Bronchial epithelial cell (primary cell): ENCODE data around the gene IQCN. TPM values are rescaled to one million over a fixed set of nuclear protein-coding genes. Genes with fewer than 3 reads are reported as not detected.

ENCODE experiments used
- DNase-seq: peaks from one replicate; pipeline ENCODE4 v3.0.0-alpha.2; 2010; ENCODE audit warnings: low read depth
- FAIRE-seq: peaks from 2 replicates; lab custom pipeline; 2011; peaks lifted over from hg19 to GRCh38; lab: Jason Lieb, UNC
- H3K27me3 ChIP-seq: 2 replicates; pipeline ENCODE4 v1.5.1; 2011; ENCODE audit warnings: low read length; ENCODE audit not compliant: control insufficient read depth, insufficient read depth
- H3K36me3 ChIP-seq: 2 replicates; pipeline ENCODE4 v1.5.1; 2011; ENCODE audit warnings: low read length; ENCODE audit not compliant: control insufficient read depth, insufficient read depth
- H3K4me3 ChIP-seq: 2 replicates; pipeline ENCODE4 v1.5.1; 2011; ENCODE audit warnings: mild to moderate bottlenecking, low read depth, low read length, control low read depth
- total RNA-seq: library from RNA; depleted of rRNA; stranded (reverse); fragments of >200 nt; gene quantifications from 2 replicates; pipeline ENCODE4 v1.2.1, GENCODE V29; 2014
- TF ChIP-seq, protein P1 (sequence below): IDR thresholded peaks from 2 replicates; pipeline ENCODE4 v1.5.1; 2011; ENCODE audit warnings: mild to moderate bottlenecking, moderate library complexity, low read length, control low read depth, inconsistent platforms; ENCODE audit not compliant: insufficient read depth, severe bottlenecking

Gene IQCN
- total RNA-seq, 1 donor from 2014 or later, result not detected

DNA sequence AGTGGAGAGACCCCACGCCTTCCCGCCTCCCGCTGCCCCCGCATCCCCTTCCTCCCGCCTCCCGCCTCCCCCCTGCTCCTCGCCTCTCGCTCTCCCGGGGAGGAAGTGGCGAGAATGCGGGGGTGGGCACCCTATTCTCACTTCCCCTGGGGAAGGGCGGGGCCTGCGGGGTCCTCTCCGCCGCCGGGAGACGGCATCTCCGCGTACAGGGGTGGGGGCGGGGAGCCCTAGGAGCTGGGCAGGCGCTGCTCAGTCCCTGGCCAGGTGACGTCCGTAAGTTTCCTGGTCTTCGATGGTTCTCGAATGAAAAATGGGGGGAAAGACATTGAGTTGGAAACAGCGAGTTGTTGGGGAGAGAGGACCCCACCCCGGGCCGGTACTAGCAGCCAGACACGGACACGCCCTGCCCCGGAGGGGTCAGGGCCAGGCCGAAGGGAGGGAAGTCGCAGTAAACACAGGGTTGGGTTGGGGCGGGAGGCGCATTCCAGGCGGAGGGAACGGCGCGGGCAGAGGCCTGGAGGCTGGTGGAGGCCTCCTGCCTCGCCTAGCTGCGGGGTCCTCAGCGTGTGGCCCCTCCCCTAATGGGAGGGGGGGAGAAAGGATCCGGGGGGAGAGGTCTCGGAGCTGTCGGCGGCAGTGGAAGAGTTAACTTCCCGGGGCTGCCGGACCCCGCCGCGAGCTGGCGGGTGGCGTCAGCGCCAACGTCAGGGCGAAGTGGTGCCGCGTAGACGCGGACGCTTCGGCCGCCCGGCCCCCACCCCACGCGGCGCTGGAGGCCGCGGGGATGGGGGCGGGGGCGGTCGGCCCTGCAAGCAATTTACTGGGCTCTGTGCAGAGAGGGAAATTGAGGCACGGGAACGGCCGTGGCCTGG, 17.6 kb upstream of the IQCN start:
- DNase-seq (peak; percentile 41), FAIRE-seq (no peak)
- Histone ChIP-seq H3K4me3 (peak overlapping the region; percentile 43), H3K36me3 (no peaks in the 10 kb centered on the region), H3K27me3 (no peaks in the 10 kb centered on the region)
- TF ChIP-seq, protein P1, sequence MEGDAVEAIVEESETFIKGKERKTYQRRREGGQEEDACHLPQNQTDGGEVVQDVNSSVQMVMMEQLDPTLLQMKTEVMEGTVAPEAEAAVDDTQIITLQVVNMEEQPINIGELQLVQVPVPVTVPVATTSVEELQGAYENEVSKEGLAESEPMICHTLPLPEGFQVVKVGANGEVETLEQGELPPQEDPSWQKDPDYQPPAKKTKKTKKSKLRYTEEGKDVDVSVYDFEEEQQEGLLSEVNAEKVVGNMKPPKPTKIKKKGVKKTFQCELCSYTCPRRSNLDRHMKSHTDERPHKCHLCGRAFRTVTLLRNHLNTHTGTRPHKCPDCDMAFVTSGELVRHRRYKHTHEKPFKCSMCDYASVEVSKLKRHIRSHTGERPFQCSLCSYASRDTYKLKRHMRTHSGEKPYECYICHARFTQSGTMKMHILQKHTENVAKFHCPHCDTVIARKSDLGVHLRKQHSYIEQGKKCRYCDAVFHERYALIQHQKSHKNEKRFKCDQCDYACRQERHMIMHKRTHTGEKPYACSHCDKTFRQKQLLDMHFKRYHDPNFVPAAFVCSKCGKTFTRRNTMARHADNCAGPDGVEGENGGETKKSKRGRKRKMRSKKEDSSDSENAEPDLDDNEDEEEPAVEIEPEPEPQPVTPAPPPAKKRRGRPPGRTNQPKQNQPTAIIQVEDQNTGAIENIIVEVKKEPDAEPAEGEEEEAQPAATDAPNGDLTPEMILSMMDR, result no peak

DNA sequence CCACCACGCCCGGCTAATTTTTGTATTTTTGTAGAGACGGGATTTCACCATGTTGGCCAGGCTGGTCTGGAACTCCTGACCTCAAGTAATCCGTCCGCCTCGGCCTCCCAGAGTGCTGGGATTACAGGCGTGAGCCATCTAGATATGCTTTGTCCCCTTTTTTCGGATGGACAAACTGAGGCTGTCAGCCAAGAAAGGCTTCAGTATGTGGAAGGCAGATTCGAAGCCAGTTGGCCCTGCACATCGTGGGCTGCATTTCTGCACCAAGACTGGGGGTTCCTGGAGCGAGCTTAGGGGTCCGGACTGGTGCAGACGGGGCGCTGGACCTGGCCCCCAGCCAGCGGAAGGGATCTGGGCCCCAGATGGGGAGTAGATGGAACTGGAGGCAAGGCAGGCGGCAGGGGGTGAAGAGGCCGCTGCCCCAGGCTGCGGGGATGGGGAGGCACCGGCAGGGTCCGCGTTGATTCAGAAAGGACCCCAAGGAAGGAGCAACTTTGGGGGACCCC, 16.8 kb upstream of the IQCN start:
- DNase-seq (no peak), FAIRE-seq (no peak)
- Histone ChIP-seq H3K4me3 (no peak overlapping the region), H3K27me3 (no peaks in the 10 kb centered on the region), H3K36me3 (no peaks in the 10 kb centered on the region)
- TF ChIP-seq, protein P1, result no peak

DNA sequence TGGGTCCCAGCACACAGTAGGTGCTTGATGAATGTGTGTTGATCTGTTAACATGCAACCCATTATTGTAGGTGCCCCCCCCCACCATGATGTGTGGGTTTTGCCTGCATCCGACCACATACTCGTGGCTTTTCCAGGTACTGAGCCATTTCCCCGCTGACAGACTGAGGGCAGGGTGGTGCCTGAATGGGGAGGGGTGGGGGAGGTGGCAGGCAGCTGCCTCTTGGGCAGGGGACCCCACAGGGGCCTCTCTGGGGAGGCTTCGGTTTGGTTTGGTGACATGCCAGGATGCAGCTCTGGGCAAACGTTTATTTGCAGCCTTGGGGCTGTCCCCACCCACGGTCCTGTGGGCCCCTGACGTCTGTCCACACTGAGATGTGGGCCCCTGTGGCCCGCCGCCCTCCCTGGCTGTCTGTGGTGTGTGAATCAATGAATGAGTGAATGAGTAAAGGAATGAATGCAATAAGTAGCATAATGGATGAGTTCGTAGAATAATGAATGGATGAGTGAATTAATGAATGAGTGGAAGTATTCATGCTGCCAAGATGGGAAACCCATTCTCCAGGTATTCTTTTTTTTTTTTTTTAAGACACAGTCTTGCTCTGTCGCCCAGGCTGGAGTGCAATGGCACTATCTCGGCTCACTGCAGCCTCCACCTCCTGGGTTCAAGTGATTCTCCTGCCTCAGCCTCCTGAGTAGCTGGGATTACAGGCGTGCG, 16.2 kb upstream of the IQCN start:
- Histone ChIP-seq H3K27me3 (no peaks in the 10 kb centered on the region), H3K36me3 (no peaks in the 10 kb centered on the region), H3K4me3 (no peak overlapping the region)
- no peak for DNase-seq
- TF ChIP-seq, protein P1, result no peak
- no peak for FAIRE-seq

DNA sequence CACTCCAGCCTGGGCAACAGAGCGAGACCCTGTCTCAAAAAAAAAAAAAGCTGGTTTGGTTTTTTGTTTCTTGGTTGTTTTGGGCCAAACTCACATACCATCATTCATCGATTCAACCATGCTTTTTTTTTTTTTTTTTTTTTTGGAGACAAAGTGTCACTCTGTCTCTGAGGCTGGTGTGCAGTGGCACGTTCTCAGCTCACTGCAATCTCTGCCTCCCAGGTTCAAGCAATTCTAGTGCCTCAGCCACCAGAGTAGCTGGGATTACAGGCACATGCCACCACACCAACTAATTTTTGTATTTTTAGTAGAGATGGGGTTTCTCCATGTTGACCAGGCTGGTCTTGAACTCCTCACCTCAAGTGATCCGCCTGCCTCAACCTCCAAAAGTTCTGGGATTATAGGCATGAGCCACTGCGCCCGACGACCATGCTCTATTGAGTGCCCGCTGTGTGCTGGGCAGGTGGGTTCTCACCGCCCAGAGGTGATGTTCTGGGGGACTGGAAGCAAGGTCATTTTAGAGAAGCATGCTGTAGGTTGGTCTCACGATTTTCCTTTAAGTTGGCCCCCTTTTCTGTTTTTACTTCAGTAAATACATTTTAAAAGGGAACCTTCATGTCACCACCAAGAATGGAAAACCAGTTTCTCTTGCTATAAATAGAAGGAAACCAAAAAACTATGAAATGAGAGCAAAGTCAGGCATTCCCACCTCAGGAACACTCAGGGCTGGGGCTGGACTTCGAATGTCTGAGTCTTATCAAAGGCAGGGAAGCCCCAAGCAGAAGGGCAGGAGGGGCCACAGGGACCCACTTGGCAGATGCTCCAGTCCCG, 15.4 kb upstream of the IQCN start:
- no peak overlapping the region for H3K4me3 ChIP-seq
- no peaks in the 10 kb centered on the region for H3K36me3 ChIP-seq
- no peak for DNase-seq
- TF ChIP-seq, protein P1, result no peak
- H3K27me3 ChIP-seq, result no peaks in the 10 kb centered on the region
- FAIRE-seq, result no peak
